H1 (cell line): ENCODE measurements around the gene TMC3. TPM values are rescaled to one million over a fixed set of nuclear protein-coding genes. Genes with fewer than 3 reads are reported as not detected.

Experiments
- CTCF ChIA-PET: fragments of 300-600 bp; sonication (Branson Sonifier 250); formaldehyde crosslinking; loops from one replicate; lab custom pipeline; 2021; ENCODE audit not compliant: partially characterized antibody; lab: Charles Lee
- POLR2A ChIA-PET: fragments of 300-600 bp; sonication (Branson Sonifier 250); formaldehyde crosslinking; loops from one replicate; lab custom pipeline; 2021; ENCODE audit warnings: inconsistent platforms; ENCODE audit not compliant: partially characterized antibody; lab: Charles Lee
- DNase-seq, 2 experiments: peaks; one replicate each; pipeline versions ENCODE4 v3.0.0 to v3.0.0-alpha.2; 2010 to 2022; ENCODE audit warnings: low spot score in 2 of 2, low read depth in 1 of 2, mixed read lengths in 1 of 2
- FAIRE-seq: peaks from 2 replicates; lab custom pipeline; 2011; peaks lifted over from hg19 to GRCh38; lab: Jason Lieb, UNC
- H2AFZ ChIP-seq: 2 replicates; pipeline ENCODE4 v1.8.1; 2012; ENCODE audit warnings: low read length, inconsistent platforms
- H2AK5ac ChIP-seq: 2 replicates; pipeline ENCODE4 v1.6.1; 2013; ENCODE audit warnings: low read depth, low read length
- H2BK120ac ChIP-seq: replicated peaks from 2 replicates; pipeline ENCODE3; 2013; ENCODE audit warnings: low read depth, low read length, inconsistent platforms
- H2BK12ac ChIP-seq: 2 replicates; pipeline ENCODE4 v1.6.1; 2013; ENCODE audit warnings: low read depth, low read length
- H2BK15ac ChIP-seq: 2 replicates; pipeline ENCODE4 v1.6.1; 2013; ENCODE audit warnings: low read length
- H2BK20ac ChIP-seq: 2 replicates; pipeline ENCODE4 v1.6.1; 2013; ENCODE audit warnings: low read length
- H2BK5ac ChIP-seq: 2 replicates; pipeline ENCODE4 v1.6.1; 2013; ENCODE audit warnings: low read depth, low read length
- H3K14ac ChIP-seq: 2 replicates; pipeline ENCODE4 v1.6.1; 2013; ENCODE audit warnings: inconsistent platforms; ENCODE audit not compliant: insufficient read length
- H3K18ac ChIP-seq: 2 replicates; pipeline ENCODE4 v1.6.1; 2013; ENCODE audit warnings: low read length; ENCODE audit errors: extremely low read depth
- H3K23ac ChIP-seq: 2 replicates; pipeline ENCODE4 v1.6.1; 2013; ENCODE audit warnings: inconsistent platforms; ENCODE audit not compliant: insufficient read length
- H3K23me2 ChIP-seq: 2 replicates; pipeline ENCODE4 v1.6.1; 2013; ENCODE audit warnings: low read depth, low read length
- H3K27ac ChIP-seq: 2 replicates; pipeline ENCODE4 v1.6.1; 2011; ENCODE audit warnings: low read depth, low read length, inconsistent platforms
- H3K27me3 ChIP-seq, 4 experiments: replicated peaks in 1 of 4; 1 replicate in 1 of 4; 2 replicates in 3 of 4; pipeline versions ENCODE4 v1.6.1 to v1.8.1; 2011 to 2013; ENCODE audit warnings: low read length in 3 of 4, mild to moderate bottlenecking in 3 of 4, inconsistent platforms in 2 of 4, mixed read lengths in 2 of 4, moderate library complexity in 1 of 4; ENCODE audit not compliant: control insufficient read depth in 3 of 4, insufficient read depth in 3 of 4; ENCODE audit errors: extremely low read depth in 1 of 4
- H3K36me3 ChIP-seq, 4 experiments: 2 replicates each; pipeline versions ENCODE4 v1.6.1 to v1.8.1; 2011 to 2013; ENCODE audit warnings: mild to moderate bottlenecking in 4 of 4, low read length in 3 of 4, moderate library complexity in 2 of 4, control low read depth in 1 of 4, inconsistent platforms in 1 of 4; ENCODE audit not compliant: insufficient read depth in 4 of 4, control insufficient read depth in 2 of 4
- H3K4ac ChIP-seq: replicated peaks from 2 replicates; pipeline ENCODE3; 2013; ENCODE audit warnings: low read length, low read depth, mixed read lengths, inconsistent platforms; ENCODE audit not compliant: insufficient read length
- H3K4me1 ChIP-seq, 4 experiments: replicated peaks in 1 of 4; 1 replicate in 1 of 4; 2 replicates in 3 of 4; pipeline versions ENCODE4 v1.6.1 to v1.8.1; 2011 to 2013; ENCODE audit warnings: low read length in 3 of 4, inconsistent platforms in 2 of 4, mixed read lengths in 1 of 4; ENCODE audit not compliant: insufficient read depth in 4 of 4, control insufficient read depth in 3 of 4
- H3K4me2 ChIP-seq, 2 experiments: 2 replicates each; pipeline versions ENCODE4 v1.6.1 to v1.8.1; 2011 to 2013; ENCODE audit warnings: low read depth in 2 of 2, low read length in 2 of 2, control low read depth in 1 of 2, inconsistent platforms in 1 of 2, mild to moderate bottlenecking in 1 of 2; ENCODE audit not compliant: insufficient read depth in 1 of 2
- H3K4me3 ChIP-seq, 4 experiments: fragments of 200-600, 300-600 bp in 1 of 4; sonication (generic), shearing (Covaris generic), sonication (Bioruptor Twin) in 1 of 4; 2 replicates each; pipeline versions ENCODE4 v1.5.1 to v1.8.1; 2011 to 2016; ENCODE audit warnings: low read length in 4 of 4, low read depth in 3 of 4, control low read depth in 2 of 4, inconsistent platforms in 2 of 4, mild to moderate bottlenecking in 2 of 4, mixed read lengths in 1 of 4, moderate library complexity in 1 of 4; ENCODE audit not compliant: insufficient read depth in 2 of 4; ENCODE audit errors: extremely low read depth in 1 of 4
- H3K56ac ChIP-seq: replicated peaks from 2 replicates; pipeline ENCODE3; 2013; ENCODE audit warnings: low read depth, mild to moderate bottlenecking, mixed read lengths, low read length, inconsistent platforms; ENCODE audit not compliant: insufficient read length
- H3K79me1 ChIP-seq: 2 replicates; pipeline ENCODE4 v1.6.1; 2013; ENCODE audit warnings: low read depth, low read length, control low read depth
- H3K79me2 ChIP-seq, 2 experiments: 2 replicates each; pipeline versions ENCODE4 v1.6.1 to v1.8.1; 2012 to 2013; ENCODE audit warnings: low read length in 2 of 2, mild to moderate bottlenecking in 2 of 2, inconsistent platforms in 1 of 2; ENCODE audit not compliant: insufficient read depth in 2 of 2, control insufficient read depth in 1 of 2
- H3K9ac ChIP-seq, 4 experiments: replicated peaks in 1 of 4; 1 replicate in 1 of 4; 2 replicates in 3 of 4; pipeline versions ENCODE4 v1.6.1 to v1.8.1; 2011 to 2013; ENCODE audit warnings: low read depth in 3 of 4, low read length in 3 of 4, control low read depth in 2 of 4, mild to moderate bottlenecking in 2 of 4, moderate library complexity in 2 of 4, inconsistent platforms in 1 of 4; ENCODE audit errors: extremely low read depth in 1 of 4
- H3K9me3 ChIP-seq, 2 experiments: 2 replicates each; pipeline versions ENCODE4 v1.6.1 to v1.8.1; 2012 to 2013; ENCODE audit warnings: mild to moderate bottlenecking in 2 of 2, moderate library complexity in 2 of 2, control low read depth in 1 of 2, inconsistent platforms in 1 of 2, low read depth in 1 of 2, low read length in 1 of 2, mixed read lengths in 1 of 2; ENCODE audit not compliant: insufficient read depth in 2 of 2
- H4K20me1 ChIP-seq, 2 experiments: replicated peaks in 1 of 2; 2 replicates each; pipeline versions ENCODE3 to v1.8.1; 2011 to 2013; ENCODE audit warnings: inconsistent platforms in 2 of 2, low read length in 2 of 2, mild to moderate bottlenecking in 1 of 2; ENCODE audit not compliant: insufficient read depth in 2 of 2, control insufficient read depth in 1 of 2
- H4K5ac ChIP-seq: 2 replicates; pipeline ENCODE4 v1.6.1; 2013; ENCODE audit warnings: low read length, low read depth, mixed read lengths, inconsistent platforms; ENCODE audit not compliant: insufficient read length
- H4K8ac ChIP-seq: 2 replicates; pipeline ENCODE4 v1.8.0; 2013; ENCODE audit warnings: mild to moderate bottlenecking, moderate library complexity, low read length, inconsistent platforms; ENCODE audit not compliant: insufficient read depth; ENCODE audit errors: extremely low read depth
- H4K91ac ChIP-seq: replicated peaks from 2 replicates; pipeline ENCODE3; 2013; ENCODE audit warnings: low read length, mixed read lengths, inconsistent platforms; ENCODE audit not compliant: insufficient read length
- POLR2AphosphoS5 ChIP-seq: IDR thresholded peaks from 2 replicates; pipeline ENCODE4 v1.6.1; 2011; ENCODE audit warnings: low read depth, low read length
- WGBS, 2 experiments: shearing (Covaris generic) in 1 of 2; methylation state at CpG; one replicate each; pipeline versions ENCODE4 v1.1.6 to v1.1.7; 2013 to 2015; ENCODE audit warnings: low lambda C conversion rate in 2 of 2, mixed read lengths in 2 of 2, inconsistent platforms in 1 of 2, low coverage in 1 of 2, missing lambda C conversion rate in 1 of 2; ENCODE audit not compliant: insufficient replicate concordance in 2 of 2, insufficient coverage in 1 of 2, insufficient read length in 1 of 2; ENCODE audit errors: extremely low coverage in 1 of 2, missing lambda C conversion rate in 1 of 2; 5-methylcytosine and 5-hydroxymethylcytosine counted together
- polyA plus RNA-seq, 7 experiments: library from polyadenylated mRNA; depleted of rRNA in 3 of 7; stranded (reverse) in 5 of 7; unstranded in 2 of 7; fragments of >200 nt in 5 of 7; fragments of 200-250 nt in 2 of 7; gene quantifications; 1 replicate in 5 of 7; 2 replicates in 1 of 7; 4 replicates in 1 of 7; pipeline versions ENCODE4 v1.2.1 to v1.2.3, GENCODE V29; 2011 to 2013; ENCODE audit warnings: missing spikeins in 2 of 7, mixed read lengths in 2 of 7
- total RNA-seq: library from RNA; stranded (reverse); fragmentation: NEBNext Ultra II Directional; extraction: Animal tissue kit (Norgen Biotek cat#: 25700); gene quantifications from 2 replicates; pipeline ENCODE4 v1.2.1, GENCODE V29; 2021

The TMC3 gene
- total and polyA plus RNA-seq, 2 of the 8 experiments (the other 6 are each of a cell fraction or from before 2014, with no cell fraction given), result not detected

- H3K79me1 ChIP-seq, result no peaks in the 10 kb centered on the region
- no peak overlapping the region for H3K27ac ChIP-seq
- no peak overlapping the region for H2BK20ac ChIP-seq
- no peak overlapping the region for H4K8ac ChIP-seq
- TF ChIP-seq POLR2AphosphoS5, result no peak
- TF ChIP-seq, all 59 proteins: peak for 0
- no peak overlapping the region for H2AFZ ChIP-seq
- POLR2A ChIA-PET, result no interaction called here
- H2AK5ac ChIP-seq, result no peak overlapping the region
- H3K23ac ChIP-seq, result no peak overlapping the region
- no peaks in the 10 kb centered on the region for H3K9me3 ChIP-seq
- FAIRE-seq (no peak), DNase-seq (no peak)
- H3K23me2 ChIP-seq, result no peaks in the 10 kb centered on the region
- CTCF ChIA-PET, result interaction anchor here (0.6 to 1.3 kb wide), 5 partner anchors 50 to 574 kb away, joined by 3 to 5 read pairs (median 3); no protein-coding TSS in a partner anchor
- H3K14ac ChIP-seq, result no peak overlapping the region
- 71% methylated on average over 1 of the region's 1 CpG; no CpG with 5 or more reads in 1 of the 2 experiments for WGBS, 2 experiments
- H3K9ac ChIP-seq, result no peak overlapping the region
- H4K5ac ChIP-seq, result no peak overlapping the region
- H3K4me2 ChIP-seq, result no peak overlapping the region
- no peaks in the 10 kb centered on the region for H3K36me3 ChIP-seq
- no peak overlapping the region for H2BK15ac ChIP-seq
- no peak overlapping the region for H2BK12ac ChIP-seq
- H4K20me1 ChIP-seq, result no peaks in the 10 kb centered on the region
- H2BK120ac ChIP-seq, result no peak overlapping the region
- H3K4me3 ChIP-seq, result no peak overlapping the region
- H3K4me1 ChIP-seq, result peaks cover 0 to 3% (median 0%) of the 10 kb centered on the region in 4 experiments; a peak in 1 of 7 replicates
- H3K79me2 ChIP-seq, result no peaks in the 10 kb centered on the region
- no peak overlapping the region for H3K56ac ChIP-seq
- no peaks in the 10 kb centered on the region for H3K27me3 ChIP-seq
- H3K18ac ChIP-seq, result no peak overlapping the region
- H2BK5ac ChIP-seq, result no peak overlapping the region
- no peak overlapping the region for H4K91ac ChIP-seq
- no peak overlapping the region for H3K4ac ChIP-seq
Measured at GRCh38 chr15:81407176-81407575, 33.2 kb upstream of the TMC3 start.
